ENCODE measurements around the gene SOS2.
"Not testable (repeated sequence)": the region's sequence is repeated elsewhere in the genome, so short reads cannot be mapped to it uniquely, and the experiment has no call there.

SOS2 gene

GRCh38 chr14:50228313-50228712, 3.1 kb downstream of the SOS2 start:
- no peak for DNase-seq (ENCODE audit: low spot score)
- no peak for FAIRE-seq

GRCh38 chr14:50225974-50226297, 5.4 kb downstream of the SOS2 start:
- DNase-seq (ENCODE audit: low spot score), result no peak
- no peak for FAIRE-seq

- no peak for FAIRE-seq
- peak; percentile 24 for DNase-seq (ENCODE audit: low spot score)
Measured at GRCh38 chr14:50225067-50225973, 6.1 kb downstream of the SOS2 start.

- DNase-seq (ENCODE audit: low spot score) (no peak), FAIRE-seq (no peak)
Measured at GRCh38 chr14:50222055-50222613, 9.2 kb downstream of the SOS2 start.

GRCh38 chr14:50218501-50218900, 12.9 kb downstream of the SOS2 start:
- FAIRE-seq (peak; percentile 71), DNase-seq (ENCODE audit: low spot score) (no peak)

- FAIRE-seq (no peak), DNase-seq (ENCODE audit: low spot score) (no peak)
Measured at GRCh38 chr14:50215416-50215815, 16.0 kb downstream of the SOS2 start.

- DNase-seq (ENCODE audit: low spot score), result no peak
- FAIRE-seq, result no peak
Measured at GRCh38 chr14:50213795-50214194, 17.6 kb downstream of the SOS2 start.

GRCh38 chr14:50212726-50213125, 18.7 kb downstream of the SOS2 start:
- FAIRE-seq, result no peak
- DNase-seq (ENCODE audit: low spot score), result no peak

GRCh38 chr14:50210074-50210473, 21.3 kb downstream of the SOS2 start:
- FAIRE-seq (no peak), DNase-seq (ENCODE audit: low spot score) (no peak)

- no peak for FAIRE-seq
- DNase-seq (ENCODE audit: low spot score), result no peak
Measured at GRCh38 chr14:50198499-50198898, 32.9 kb downstream of the SOS2 start.

- FAIRE-seq (no peak), DNase-seq (ENCODE audit: low spot score) (no peak)
Measured at GRCh38 chr14:50191499-50191898, 39.9 kb downstream of the SOS2 start.

- no peak for FAIRE-seq
- DNase-seq (ENCODE audit: low spot score), result no peak
Measured at GRCh38 chr14:50186107-50186506, 45.3 kb downstream of the SOS2 start.

- no peak for FAIRE-seq
Measured at GRCh38 chr14:50173891-50174290, 57.5 kb downstream of the SOS2 start.

GRCh38 chr14:50171895-50172294, 59.5 kb downstream of the SOS2 start:
- DNase-seq (ENCODE audit: low spot score) (no peak), FAIRE-seq (no peak)

More at GRCh38 chr14:50173891-50174290, 57.5 kb downstream of the SOS2 start:
- no peak for DNase-seq (ENCODE audit: low spot score)

- not testable (repeated sequence) for FAIRE-seq; DNase-seq (ENCODE audit: low spot score)
Measured at GRCh38 chr14:50167381-50167780, 64.0 kb downstream of the SOS2 start.

- no peak for FAIRE-seq
Measured at GRCh38 chr14:50156111-50156510, 75.3 kb downstream of the SOS2 start.

GRCh38 chr14:50148799-50149198, 82.6 kb downstream of the SOS2 start:
- DNase-seq (ENCODE audit: low spot score), result no peak
- no peak for FAIRE-seq

More at GRCh38 chr14:50156111-50156510, 75.3 kb downstream of the SOS2 start:
- no peak for DNase-seq (ENCODE audit: low spot score)

- DNase-seq (ENCODE audit: low spot score), result no peak
- no peak for FAIRE-seq
Measured at GRCh38 chr14:50139192-50139591, 92.2 kb downstream of the SOS2 start.

GRCh38 chr14:50127802-50128201, 103.6 kb downstream of the SOS2 start:
- DNase-seq (ENCODE audit: low spot score) (no peak), FAIRE-seq (no peak)

GRCh38 chr14:50123062-50123461, 108.3 kb downstream of the SOS2 start:
- DNase-seq (ENCODE audit: low spot score) (no peak), FAIRE-seq (peak; percentile 77)

- no peak for FAIRE-seq
- DNase-seq (ENCODE audit: low spot score), result no peak
Measured at GRCh38 chr14:50122291-50122690, 109.1 kb downstream of the SOS2 start.

GRCh38 chr14:50121486-50121885, 109.9 kb downstream of the SOS2 start:
- DNase-seq (ENCODE audit: low spot score), result no peak
- FAIRE-seq, result peak; percentile 84

- FAIRE-seq (no peak), DNase-seq (ENCODE audit: low spot score) (no peak)
Measured at GRCh38 chr14:50117456-50117855, 113.9 kb downstream of the SOS2 start.

Data from urothelium cell line (cell line).